Astrocyte (in vitro differentiated cells and primary cell): Measurements from ENCODE around the gene TBC1D24.

Source experiments
- CTCF ChIP-seq: IDR thresholded peaks from 2 replicates; pipeline ENCODE4 v1.5.1; 2011; ENCODE audit warnings: low read depth, mild to moderate bottlenecking, inconsistent platforms, low read length, moderate library complexity; ENCODE audit not compliant: insufficient read depth
- EZH2 ChIP-seq: IDR thresholded peaks from 2 replicates; pipeline ENCODE4 v1.6.1; 2012; ENCODE audit warnings: mild to moderate bottlenecking, low read length, inconsistent platforms; ENCODE audit not compliant: insufficient read depth

- TF ChIP-seq CTCF (no peak), EZH2 (no peak)
These were observed 47.4 kb upstream of the TBC1D24 start for GRCh38 chr16:2427526-2427925.
